Measurements from ENCODE around the gene CUL9.

GRCh38 chr6:43200541-43200940, 18.5 kb downstream of the CUL9 start:
- TF ChIP-seq CTCF (IDR thresholded peaks at IDR 0.05) (no peak), POLR2A (IDR thresholded peaks at IDR 0.05) (no peak)

Data from testis (tissue), 2 donors.